ENCODE data around the gene LRIF1.
"Not testable (repeated sequence)": the region's sequence is repeated elsewhere in the genome, so short reads cannot be mapped to it uniquely, and the experiment has no call there.

LRIF1 gene

DNA sequence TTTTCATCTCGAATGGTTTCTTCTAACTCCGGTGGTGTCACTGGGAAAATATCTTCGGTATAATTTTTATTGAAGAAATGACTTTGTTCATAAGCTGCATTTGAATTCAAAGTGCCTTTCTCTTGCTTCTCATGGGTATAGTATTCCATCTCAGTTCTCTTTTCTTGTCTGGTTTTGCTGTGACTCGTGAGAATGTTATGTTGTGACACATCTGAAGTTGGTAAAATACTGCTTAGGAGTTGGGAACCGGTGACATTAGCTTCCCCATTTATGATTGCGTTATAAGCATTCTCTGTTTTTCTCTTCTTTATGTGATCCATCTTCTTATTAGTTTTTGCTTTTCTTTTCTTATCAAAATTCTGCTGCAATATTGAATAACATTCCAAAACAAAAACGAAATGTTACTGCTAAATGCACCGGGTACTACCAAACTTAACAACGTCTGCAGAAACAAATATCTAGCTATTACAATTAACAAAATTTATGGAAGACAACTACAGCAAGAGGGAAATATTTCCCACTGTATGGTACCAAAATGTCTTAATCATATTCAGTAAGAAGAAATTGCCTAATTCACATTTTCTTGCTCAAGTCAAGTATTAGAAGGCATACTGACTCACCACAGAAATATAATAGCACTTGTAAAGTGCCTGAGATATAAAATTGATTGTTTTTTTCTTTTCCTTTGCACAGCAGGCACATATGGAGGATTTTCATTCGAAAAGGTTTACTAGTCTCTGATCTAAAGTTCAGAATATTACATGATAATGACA, 15.5 kb downstream of the LRIF1 start:
- peak; percentile 64 for DNase-seq (ENCODE audit: low read depth)

GRCh38 chr1:110945626-110946025, 18.1 kb downstream of the LRIF1 start:
- peak; percentile 51 for DNase-seq (ENCODE audit: low read depth)

- DNase-seq (ENCODE audit: low read depth) = no peak
These were observed 18.9 kb downstream of the LRIF1 start for GRCh38 chr1:110944806-110945205.

DNA sequence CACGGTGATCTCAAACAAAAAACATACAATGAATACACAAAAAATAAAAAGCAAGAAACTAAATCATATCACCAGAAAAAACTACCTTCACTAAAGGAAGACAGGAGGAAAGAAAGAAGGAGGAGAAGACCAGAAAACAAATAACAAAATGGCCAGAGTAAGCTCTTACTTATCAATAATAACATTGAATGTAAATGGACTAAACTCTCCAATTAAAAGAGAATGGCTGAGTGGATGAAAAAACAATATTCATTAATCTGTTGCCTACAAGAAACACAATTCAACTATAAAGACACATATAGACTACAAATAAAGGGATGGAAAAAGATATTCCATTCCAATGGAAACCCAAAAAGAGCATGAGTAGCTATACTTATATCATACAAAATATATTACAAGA, 27.2 kb downstream of the LRIF1 start:
- no peak for DNase-seq (ENCODE audit: low read depth)

- not testable (repeated sequence) for DNase-seq (ENCODE audit: low read depth)
These were observed 32.6 kb downstream of the LRIF1 start for GRCh38 chr1:110931097-110931496.

GRCh38 chr1:110928904-110929303, 34.8 kb downstream of the LRIF1 start:
- DNase-seq (ENCODE audit: low read depth) = no peak

DNA sequence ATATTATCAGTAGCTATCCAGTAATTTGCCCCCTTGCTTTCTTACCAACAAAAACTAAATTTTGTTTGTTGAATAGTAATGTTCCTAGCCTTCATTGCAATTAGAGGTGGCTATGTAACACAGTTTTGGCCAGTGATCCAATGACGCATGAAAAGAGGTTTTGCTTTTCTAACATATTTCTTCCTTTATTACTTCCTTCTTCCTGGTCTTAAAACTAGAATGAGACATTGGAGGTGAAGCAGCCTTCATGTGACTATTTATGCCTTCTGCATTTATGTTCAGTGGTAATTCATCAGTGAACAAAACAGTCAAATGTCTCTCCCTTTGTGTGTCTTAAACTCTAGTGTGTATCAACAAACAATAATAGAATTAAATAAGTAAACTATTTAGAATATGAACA, 35.5 kb downstream of the LRIF1 start:
- no peak for DNase-seq (ENCODE audit: low read depth)

DNA sequence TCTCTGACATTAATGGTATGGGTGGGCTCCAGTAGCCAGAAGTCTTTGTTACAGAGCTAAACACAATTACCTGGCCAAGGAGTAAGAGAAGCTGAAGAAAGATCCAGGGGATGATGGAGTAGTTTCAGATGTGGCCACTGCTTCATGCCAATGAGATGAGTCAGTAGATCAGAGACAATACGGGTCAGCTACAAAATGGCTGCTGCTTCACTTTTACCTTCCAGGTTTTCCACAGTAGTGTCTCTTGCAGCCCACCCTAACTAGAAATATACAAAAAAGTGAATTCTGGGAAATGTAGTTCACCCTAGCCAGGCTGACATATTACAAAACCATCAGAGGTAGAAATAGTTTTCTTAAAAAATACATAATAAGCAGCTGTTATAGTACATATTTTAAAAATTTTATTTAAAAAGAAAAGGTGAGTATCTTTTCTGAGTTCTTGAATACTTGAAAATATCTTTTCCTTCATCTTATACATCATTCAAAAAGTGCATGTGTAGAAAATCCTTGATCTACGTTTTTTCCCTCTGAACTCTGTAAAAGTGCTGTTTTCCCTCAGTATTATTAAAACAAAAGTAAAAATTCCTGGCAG, 36.1 kb downstream of the LRIF1 start:
- DNase-seq (ENCODE audit: low read depth) = peak; percentile 32

- no peak for DNase-seq (ENCODE audit: low read depth)
These were observed 41.8 kb downstream of the LRIF1 start for GRCh38 chr1:110921953-110922352.

DNA sequence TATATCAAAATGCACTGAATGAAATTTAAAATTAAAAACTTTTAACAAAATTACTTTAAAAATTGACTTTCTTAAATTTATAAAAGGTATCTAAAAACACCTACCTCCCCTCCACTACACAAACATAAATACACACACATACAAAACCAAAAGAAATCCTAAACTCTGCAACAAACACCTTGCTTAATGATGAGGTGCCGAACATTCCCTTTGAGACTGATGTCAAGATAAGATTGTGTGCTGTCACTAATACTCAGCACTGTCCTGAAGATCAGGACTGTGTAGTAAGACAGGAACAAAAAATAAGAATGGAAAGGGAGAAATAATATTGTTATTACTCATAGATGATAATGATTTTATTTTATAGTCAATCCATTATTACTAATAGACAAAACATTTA, 45.7 kb downstream of the LRIF1 start:
- DNase-seq (ENCODE audit: low read depth) = no peak

DNA sequence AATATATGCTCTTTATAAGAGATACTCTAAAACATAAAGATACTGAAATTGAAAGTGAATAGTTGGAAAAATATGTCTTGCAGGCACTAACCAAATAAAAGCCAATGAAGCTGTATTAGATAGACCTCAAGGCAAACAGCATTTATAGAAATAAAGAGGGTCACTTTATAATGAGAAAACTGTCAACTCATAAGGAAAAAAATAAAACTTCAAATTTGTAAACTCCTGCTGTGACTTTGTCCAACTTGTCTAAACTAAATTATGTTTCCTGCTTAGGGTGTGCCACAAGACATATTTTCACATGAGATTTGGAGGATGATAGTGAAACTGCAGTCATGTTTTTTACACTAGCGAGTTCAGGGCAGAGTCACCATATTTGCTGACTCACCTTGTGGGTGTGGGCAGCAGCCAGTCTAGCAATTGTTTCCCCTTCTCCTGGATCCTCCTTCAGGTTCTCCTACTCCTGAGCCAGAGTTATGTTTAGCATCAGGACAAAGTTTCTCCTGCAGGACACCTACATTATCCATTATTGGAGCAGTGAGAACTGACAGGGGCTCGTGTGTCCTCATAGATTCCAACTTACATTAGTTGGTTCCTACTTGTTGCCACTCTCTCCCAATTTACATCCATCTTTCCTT, 46.9 kb downstream of the LRIF1 start:
- DNase-seq (ENCODE audit: low read depth) = peak; percentile 44

DNA sequence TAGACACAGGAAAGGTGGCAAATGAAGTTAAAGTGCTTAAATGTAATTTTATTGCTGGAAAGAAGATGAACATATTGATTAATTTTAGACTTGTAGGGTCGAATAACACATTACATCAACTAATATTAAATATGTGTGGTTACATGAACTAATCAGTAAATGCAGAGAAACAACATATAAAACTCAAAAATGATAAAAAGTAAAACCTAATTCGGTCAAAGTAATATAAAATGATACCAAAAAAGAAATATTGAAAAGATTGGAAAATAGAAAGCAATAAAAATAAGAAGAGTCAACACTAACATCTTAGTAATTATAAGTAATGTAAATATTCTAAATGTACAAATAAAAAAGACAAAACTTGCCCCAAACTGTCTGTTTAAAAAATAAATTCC, 47.5 kb downstream of the LRIF1 start:
- no peak for DNase-seq (ENCODE audit: low read depth)

DNA sequence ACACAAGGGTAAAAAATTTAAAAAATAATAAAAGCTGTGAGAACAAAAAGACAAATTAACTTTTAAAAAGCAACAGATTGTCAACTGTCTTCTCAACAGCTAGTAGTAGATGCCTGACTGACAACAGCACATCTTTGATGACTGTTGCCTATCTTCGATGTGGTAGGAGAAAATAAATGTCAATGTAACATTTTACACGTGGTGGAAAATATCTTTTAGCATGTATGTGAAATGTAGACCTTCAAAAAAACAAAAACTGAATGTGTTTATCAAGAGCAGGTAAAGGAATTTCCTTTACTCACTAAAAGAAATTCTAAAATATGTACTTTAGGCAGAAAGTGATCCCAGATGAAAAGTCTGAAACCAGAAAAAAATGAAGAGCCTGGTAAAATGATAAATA, 47.9 kb downstream of the LRIF1 start:
- no peak for DNase-seq (ENCODE audit: low read depth)

DNA sequence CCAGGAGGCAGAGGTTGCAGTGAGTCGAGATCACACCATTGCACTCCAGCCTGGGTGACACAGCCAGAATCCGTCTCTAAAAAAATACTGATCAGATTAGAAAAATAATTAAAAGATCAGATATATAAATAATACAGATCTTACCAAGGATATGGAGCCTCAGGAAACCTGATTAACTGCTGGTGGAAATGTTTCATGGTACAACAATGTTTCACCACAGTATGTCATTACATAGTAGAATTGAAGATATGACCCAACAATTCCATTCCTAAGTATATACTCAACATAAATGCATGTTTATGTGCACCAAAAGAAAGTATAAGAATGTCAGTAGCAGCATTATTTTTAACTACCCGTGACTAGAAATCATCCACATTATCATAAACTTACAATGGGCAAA, 49.0 kb downstream of the LRIF1 start:
- peak; percentile 11 for DNase-seq (ENCODE audit: low read depth)

GRCh38 chr1:110912784-110913183, 50.9 kb downstream of the LRIF1 start:
- no peak for DNase-seq (ENCODE audit: low read depth)

GRCh38 chr1:110903853-110904500, 59.7 kb downstream of the LRIF1 start:
- no peak for DNase-seq (ENCODE audit: low read depth)

DNA sequence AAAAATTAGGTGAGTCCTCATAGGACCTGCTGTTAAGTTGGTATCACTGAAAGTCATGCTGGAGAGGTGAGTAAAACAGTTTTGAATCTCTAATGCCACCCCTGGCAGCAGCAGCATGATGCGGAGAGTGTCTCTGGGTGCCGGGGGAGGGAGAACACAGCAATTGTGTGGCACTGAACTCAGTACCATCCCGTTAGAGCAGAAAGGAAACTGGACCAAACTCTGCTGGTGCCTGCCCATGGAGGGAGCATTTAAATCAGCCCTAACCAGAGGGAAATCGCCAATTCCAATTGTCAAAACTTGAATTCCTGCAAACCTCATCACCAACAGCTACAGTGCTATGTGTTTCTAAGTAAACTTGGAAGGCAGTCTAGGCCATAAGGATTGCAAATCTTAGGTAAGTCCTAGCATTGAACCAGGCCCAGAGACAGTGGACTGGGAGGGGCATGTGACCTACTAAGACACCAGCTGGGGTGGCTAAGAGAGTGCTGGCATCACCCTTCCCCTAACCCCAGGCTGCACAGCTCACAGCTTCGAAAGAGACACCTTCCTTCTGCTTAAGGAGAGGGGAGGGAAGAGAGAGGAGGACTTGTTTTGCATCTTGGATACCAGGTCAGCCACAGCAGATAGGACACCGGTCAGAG, 60.8 kb downstream of the LRIF1 start:
- DNase-seq (ENCODE audit: low read depth) = no peak

- no peak for DNase-seq (ENCODE audit: low read depth)
These were observed 64.3 kb downstream of the LRIF1 start for GRCh38 chr1:110899458-110899843.

- DNase-seq (ENCODE audit: low read depth) = no peak
These were observed 64.8 kb downstream of the LRIF1 start for GRCh38 chr1:110898734-110899457.

GRCh38 chr1:110897681-110898080, 66.0 kb downstream of the LRIF1 start:
- no peak for DNase-seq (ENCODE audit: low read depth)

Data from iris pigment epithelial cell (primary cell).